Uterus (tissue), 2 donors: ENCODE data around the gene COL5A2.

Source experiments
- CTCF ChIP-seq, 4 experiments: fragments of 200-600 bp in 2 of 4; fragments of 450-650 bp in 2 of 4; sonication (generic) in 2 of 4; IDR thresholded peaks; one replicate each; pipeline ENCODE4 v1.5.1; 2016 to 2019; ENCODE audit warnings: antibody characterized with exemption in 4 of 4, mild to moderate bottlenecking in 2 of 4, moderate library complexity in 1 of 4
- POLR2A ChIP-seq, 2 donors: fragments of 450-650 bp; IDR thresholded peaks; one replicate each; pipeline ENCODE4 v1.6.1; 2016; ENCODE audit warnings: antibody characterized with exemption in 2 of 2, mild to moderate bottlenecking in 1 of 2, moderate library complexity in 1 of 2

- TF ChIP-seq CTCF (IDR thresholded peaks at IDR 0.05) (no peak), POLR2A (IDR thresholded peaks at IDR 0.05) (no peak)
Observed at GRCh38 chr2:189014449-189015138, 165.0 kb downstream of the COL5A2 start.
